ENCODE measurements around the gene LRMDA.

The LRMDA gene

DNA sequence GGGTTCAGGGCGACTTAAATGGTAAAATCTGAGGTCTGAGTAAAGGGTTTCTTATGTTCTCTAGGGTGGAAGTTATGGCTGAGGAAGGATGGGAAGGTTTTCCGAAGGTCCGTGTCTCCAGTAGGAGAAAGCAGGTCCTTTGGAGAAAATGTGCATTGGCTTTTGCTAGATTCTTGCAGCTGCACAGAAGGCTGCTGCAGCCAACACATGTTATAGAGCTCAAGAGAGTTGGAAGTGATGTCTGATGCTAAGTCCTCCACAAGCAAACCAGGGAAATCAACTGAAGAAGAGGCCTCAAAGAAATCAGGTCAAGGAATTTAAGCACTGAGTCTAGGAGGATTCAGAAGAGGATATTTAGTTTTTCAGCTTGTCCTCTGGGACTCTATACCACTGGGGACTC is 404.6 kb downstream of the LRMDA start:
- Histone ChIP-seq H2AFZ (ENCODE audit: low read depth, low read length) (no peak overlapping the region), H3K36me3 (ENCODE audit: insufficient read depth, low read length) (no peaks in the 10 kb centered on the region), H3K4me1 (ENCODE audit: insufficient read depth, low read length) (no peaks in the 10 kb centered on the region), H3K4me3 (ENCODE audit: low read depth in 1 of 2, low read length in 2 of 2) (no peak overlapping the region), H3K9ac (ENCODE audit: low read depth, low read length) (no peak overlapping the region), H3K27me3 (ENCODE audit: insufficient read depth, low read length, poor library complexity) (peaks cover 7% of the 10 kb centered on the region), H4K20me1 (ENCODE audit: insufficient read depth, low read length) (no peaks in the 10 kb centered on the region), H3K79me2 (ENCODE audit: insufficient read depth, low read length) (no peaks in the 10 kb centered on the region), H3K4me2 (ENCODE audit: insufficient read depth, low read length) (no peak overlapping the region), H3K9me3 (ENCODE audit: insufficient read depth, low read length, severe bottlenecking) (no peaks in the 10 kb centered on the region), H3K27ac (ENCODE audit: low read length) (no peak overlapping the region)
- TF ChIP-seq EZH2 (IDR thresholded peaks at IDR 0.05; ENCODE audit: borderline replicate concordance, low read depth, low read length, severe bottlenecking): no peak
- TF ChIP-seq, protein P1, sequence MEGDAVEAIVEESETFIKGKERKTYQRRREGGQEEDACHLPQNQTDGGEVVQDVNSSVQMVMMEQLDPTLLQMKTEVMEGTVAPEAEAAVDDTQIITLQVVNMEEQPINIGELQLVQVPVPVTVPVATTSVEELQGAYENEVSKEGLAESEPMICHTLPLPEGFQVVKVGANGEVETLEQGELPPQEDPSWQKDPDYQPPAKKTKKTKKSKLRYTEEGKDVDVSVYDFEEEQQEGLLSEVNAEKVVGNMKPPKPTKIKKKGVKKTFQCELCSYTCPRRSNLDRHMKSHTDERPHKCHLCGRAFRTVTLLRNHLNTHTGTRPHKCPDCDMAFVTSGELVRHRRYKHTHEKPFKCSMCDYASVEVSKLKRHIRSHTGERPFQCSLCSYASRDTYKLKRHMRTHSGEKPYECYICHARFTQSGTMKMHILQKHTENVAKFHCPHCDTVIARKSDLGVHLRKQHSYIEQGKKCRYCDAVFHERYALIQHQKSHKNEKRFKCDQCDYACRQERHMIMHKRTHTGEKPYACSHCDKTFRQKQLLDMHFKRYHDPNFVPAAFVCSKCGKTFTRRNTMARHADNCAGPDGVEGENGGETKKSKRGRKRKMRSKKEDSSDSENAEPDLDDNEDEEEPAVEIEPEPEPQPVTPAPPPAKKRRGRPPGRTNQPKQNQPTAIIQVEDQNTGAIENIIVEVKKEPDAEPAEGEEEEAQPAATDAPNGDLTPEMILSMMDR (IDR thresholded peaks at IDR 0.05; ENCODE audit: borderline replicate concordance, extremely low read depth, low read length, poor library complexity, severe bottlenecking): no peak
- no peak for DNase-seq
- ATAC-seq (ENCODE audit: insufficient read depth, low read depth): no peak

DNA sequence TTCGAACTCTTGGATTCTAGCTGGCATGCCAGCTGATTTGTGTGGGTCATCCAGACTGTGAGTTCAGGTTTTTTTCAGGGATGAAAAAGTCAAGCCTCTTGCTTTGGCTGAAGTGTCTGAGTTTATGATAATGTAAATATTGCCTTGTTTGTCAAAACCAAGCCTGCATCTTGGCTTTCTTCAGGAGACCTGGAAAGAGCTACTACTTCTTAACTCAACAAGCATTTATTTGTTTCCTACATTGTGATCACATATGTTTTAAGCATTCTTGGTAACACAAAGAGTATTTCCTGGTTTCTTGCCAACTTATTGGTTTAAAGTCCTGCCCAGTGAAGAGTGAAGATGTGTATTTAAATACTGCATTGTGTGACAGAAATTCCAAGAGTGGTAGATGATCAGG is 407.1 kb downstream of the LRMDA start:
- H4K20me1 ChIP-seq (ENCODE audit: insufficient read depth, low read length): no peaks in the 10 kb centered on the region
- peaks cover 15% of the 10 kb centered on the region for H3K27me3 ChIP-seq (ENCODE audit: insufficient read depth, low read length, poor library complexity)
- no peak overlapping the region for H3K4me2 ChIP-seq (ENCODE audit: insufficient read depth, low read length)
- no peak overlapping the region for H3K27ac ChIP-seq (ENCODE audit: low read length)
- DNase-seq (no peak), ATAC-seq (ENCODE audit: insufficient read depth, low read depth) (no peak)
- no peaks in the 10 kb centered on the region for H3K79me2 ChIP-seq (ENCODE audit: insufficient read depth, low read length)
- no peak overlapping the region for H3K4me3 ChIP-seq (ENCODE audit: low read depth in 1 of 2, low read length in 2 of 2)
- H3K4me1 ChIP-seq (ENCODE audit: insufficient read depth, low read length): no peaks in the 10 kb centered on the region
- H3K9ac ChIP-seq (ENCODE audit: low read depth, low read length): no peak overlapping the region
- TF ChIP-seq, protein P1 (IDR thresholded peaks at IDR 0.05; ENCODE audit: borderline replicate concordance, extremely low read depth, low read length, poor library complexity, severe bottlenecking): no peak
- no peak for TF ChIP-seq EZH2 (IDR thresholded peaks at IDR 0.05; ENCODE audit: borderline replicate concordance, low read depth, low read length, severe bottlenecking)
- no peaks in the 10 kb centered on the region for H3K36me3 ChIP-seq (ENCODE audit: insufficient read depth, low read length)
- H2AFZ ChIP-seq (ENCODE audit: low read depth, low read length): no peak overlapping the region
- no peaks in the 10 kb centered on the region for H3K9me3 ChIP-seq (ENCODE audit: insufficient read depth, low read length, severe bottlenecking)

DNA sequence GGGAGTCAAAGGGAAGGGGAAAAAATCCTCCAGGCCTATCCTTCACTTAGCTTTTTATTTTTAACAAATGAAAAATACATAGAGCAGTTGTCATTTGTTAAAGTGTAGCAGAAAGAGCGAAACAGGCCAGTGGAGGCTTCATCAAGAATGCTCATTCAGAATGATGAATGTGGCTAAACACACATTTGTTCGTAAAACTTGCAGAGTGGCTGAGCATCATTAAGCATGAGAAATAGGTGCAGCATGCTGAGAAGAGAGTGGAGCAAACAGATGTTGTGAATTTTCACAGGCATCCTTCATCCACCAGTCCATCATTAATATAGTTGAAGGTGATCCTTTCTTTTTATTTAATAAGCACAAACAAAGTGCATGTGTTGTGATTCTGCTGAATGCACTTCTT is 407.6 kb downstream of the LRMDA start:
- no peaks in the 10 kb centered on the region for H3K4me1 ChIP-seq (ENCODE audit: insufficient read depth, low read length)
- no peak overlapping the region for H3K9ac ChIP-seq (ENCODE audit: low read depth, low read length)
- H3K36me3 ChIP-seq (ENCODE audit: insufficient read depth, low read length): no peaks in the 10 kb centered on the region
- no peak overlapping the region for H3K4me3 ChIP-seq (ENCODE audit: low read depth in 1 of 2, low read length in 2 of 2)
- no peaks in the 10 kb centered on the region; the same call in 1 of the 2 replicates for H4K20me1 ChIP-seq (ENCODE audit: insufficient read depth, low read length)
- H3K4me2 ChIP-seq (ENCODE audit: insufficient read depth, low read length): no peak overlapping the region
- no peaks in the 10 kb centered on the region for H3K9me3 ChIP-seq (ENCODE audit: insufficient read depth, low read length, severe bottlenecking)
- no peak for ATAC-seq (ENCODE audit: insufficient read depth, low read depth)
- TF ChIP-seq, protein P1 (IDR thresholded peaks at IDR 0.05; ENCODE audit: borderline replicate concordance, extremely low read depth, low read length, poor library complexity, severe bottlenecking): no peak
- no peak for TF ChIP-seq EZH2 (IDR thresholded peaks at IDR 0.05; ENCODE audit: borderline replicate concordance, low read depth, low read length, severe bottlenecking)
- H3K27ac ChIP-seq (ENCODE audit: low read length): no peak overlapping the region
- no peak overlapping the region for H2AFZ ChIP-seq (ENCODE audit: low read depth, low read length)
- no peak for DNase-seq
- no peaks in the 10 kb centered on the region for H3K79me2 ChIP-seq (ENCODE audit: insufficient read depth, low read length)
- peaks cover 14% of the 10 kb centered on the region for H3K27me3 ChIP-seq (ENCODE audit: insufficient read depth, low read length, poor library complexity)

DNA sequence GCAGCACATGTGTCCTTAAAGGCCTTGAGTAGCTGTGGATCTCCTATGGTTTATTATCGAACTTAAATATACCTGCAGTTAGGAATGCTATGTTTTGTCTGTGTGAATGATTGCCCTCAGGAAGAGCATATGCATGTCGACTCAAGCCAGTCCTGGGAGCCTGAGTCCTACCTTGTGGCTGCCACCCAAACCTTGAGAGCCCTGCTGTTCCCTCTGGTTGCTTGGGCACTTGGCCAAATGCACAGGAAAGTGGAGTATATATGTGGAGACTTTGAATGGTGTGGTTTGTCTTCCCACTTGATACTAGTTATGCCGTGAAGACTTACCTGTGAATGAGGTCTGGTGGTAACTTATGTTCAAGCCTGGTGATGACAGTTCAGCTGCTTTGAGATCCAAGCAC is 409.8 kb downstream of the LRMDA start:
- Histone ChIP-seq H3K9ac (ENCODE audit: low read depth, low read length) (no peak overlapping the region), H4K20me1 (ENCODE audit: insufficient read depth, low read length) (no peaks in the 10 kb centered on the region; the same call in 1 of the 2 replicates), H3K9me3 (ENCODE audit: insufficient read depth, low read length, severe bottlenecking) (no peaks in the 10 kb centered on the region), H3K79me2 (ENCODE audit: insufficient read depth, low read length) (no peaks in the 10 kb centered on the region), H2AFZ (ENCODE audit: low read depth, low read length) (no peak overlapping the region), H3K27ac (ENCODE audit: low read length) (no peak overlapping the region), H3K4me1 (ENCODE audit: insufficient read depth, low read length) (no peaks in the 10 kb centered on the region), H3K36me3 (ENCODE audit: insufficient read depth, low read length) (no peaks in the 10 kb centered on the region), H3K4me3 (ENCODE audit: low read depth in 1 of 2, low read length in 2 of 2) (no peak overlapping the region), H3K27me3 (ENCODE audit: insufficient read depth, low read length, poor library complexity) (peaks cover 11% of the 10 kb centered on the region), H3K4me2 (ENCODE audit: insufficient read depth, low read length) (no peak overlapping the region)
- DNase-seq (no peak), ATAC-seq (ENCODE audit: insufficient read depth, low read depth) (no peak)
- TF ChIP-seq EZH2 (IDR thresholded peaks at IDR 0.05; ENCODE audit: borderline replicate concordance, low read depth, low read length, severe bottlenecking): no peak
- TF ChIP-seq, protein P1 (IDR thresholded peaks at IDR 0.05; ENCODE audit: borderline replicate concordance, extremely low read depth, low read length, poor library complexity, severe bottlenecking): no peak

All from DND-41 (cell line).